Activated CD4-positive, alpha-beta T cell treated with anti-CD3 and anti-CD28 coated beads for 36 hours (primary cell): Measurements from ENCODE around the gene SERPINI2. TPM values are rescaled to one million over a fixed set of nuclear protein-coding genes. Genes with fewer than 3 reads are reported as not detected.
"Not testable (repeated sequence)": the region's sequence is repeated elsewhere in the genome, so short reads cannot be mapped to it uniquely, and the experiment has no call there.

Source experiments
- ATAC-seq: fragments of 200-7000 bp; cut with Tn5 transposase; one replicate; pipeline ENCODE4 v1.10.0; 2021; ENCODE audit warnings: mild to moderate bottlenecking, moderate library complexity
- CTCF ChIA-PET: fragments of 350-600 bp; sonication (Branson Sonifier 250); formaldehyde crosslinking; loops from one replicate; lab custom pipeline; 2021; ENCODE audit warnings: antibody characterized with exemption; lab: Charles Lee
- POLR2A ChIA-PET: fragments of 350-600 bp; sonication (Branson Sonifier 250); formaldehyde crosslinking; loops from one replicate; lab custom pipeline; 2021; ENCODE audit warnings: antibody characterized with exemption, inconsistent platforms; lab: Charles Lee
- DNase-seq: peaks from one replicate; pipeline ENCODE4 v3.0.0-alpha.2; 2020
- H3K27ac Mint-ChIP-seq: one replicate; pipeline ENCODE4 v1.8.0; 2021; ENCODE audit warnings: mixed read lengths
- H3K27me3 Mint-ChIP-seq: one replicate; pipeline ENCODE4 v1.8.0; 2021; ENCODE audit warnings: mixed read lengths
- H3K36me3 Mint-ChIP-seq: one replicate; pipeline ENCODE4 v1.8.0; 2021; ENCODE audit warnings: low read depth, mixed read lengths
- H3K4me1 Mint-ChIP-seq: one replicate; pipeline ENCODE4 v1.8.0; 2021; ENCODE audit warnings: mixed read lengths
- H3K4me3 Mint-ChIP-seq: one replicate; pipeline ENCODE4 v1.8.0; 2021; ENCODE audit warnings: mild to moderate bottlenecking, moderate library complexity, mixed read lengths
- H3K9me3 Mint-ChIP-seq: one replicate; pipeline ENCODE4 v1.8.0; 2021; ENCODE audit warnings: low read depth, mixed read lengths
- intact Hi-C, 2 experiments: fragments of 100-400 bp; cut with DNase I in 1 of 2; cut with micrococcal nuclease in 1 of 2; formaldehyde crosslinking; loops; one replicate each; pipeline versions ENCODE4 v1.14.2 to v1.15.1; 2022 to 2024; cut with DNase I, micrococcal nuclease
- total RNA-seq, 2 experiments: library from RNA; stranded (reverse); gene quantifications; one replicate each; pipeline ENCODE4 v1.2.3, GENCODE V29; 2021

The SERPINI2 gene
- total RNA-seq, 2 experiments from 2014 or later, result not detected

DNA sequence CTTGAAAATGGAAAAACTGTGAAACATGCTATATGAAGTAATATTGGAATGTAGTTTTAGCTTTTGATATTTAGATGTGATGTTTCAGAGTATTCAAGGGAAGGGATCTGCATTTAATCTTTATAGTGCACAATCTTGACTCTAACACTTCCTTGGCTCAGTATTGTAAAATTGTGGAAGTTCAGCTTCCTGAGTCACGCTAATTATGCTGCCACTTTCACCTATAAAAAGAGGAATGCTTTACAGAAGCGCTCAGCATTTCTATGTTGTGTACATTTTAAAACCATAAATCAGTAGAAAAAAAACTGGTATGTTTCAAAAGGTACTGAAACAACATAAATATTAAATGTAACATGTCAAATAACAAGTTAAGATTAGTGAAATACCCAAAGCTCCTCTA lies 32.6 kb downstream of the SERPINI2 start:
- H3K27ac Mint-ChIP-seq, result no peak overlapping the region
- H3K4me1 Mint-ChIP-seq, result no peaks in the 10 kb centered on the region
- H3K4me3 Mint-ChIP-seq, result no peak overlapping the region
- ATAC-seq, result no peak
- no peak for DNase-seq
- CTCF ChIA-PET, result no interaction called here
- POLR2A ChIA-PET, result no interaction called here
- H3K9me3 Mint-ChIP-seq, result no peaks in the 10 kb centered on the region
- peaks cover 4% of the 10 kb centered on the region for H3K27me3 Mint-ChIP-seq
- H3K36me3 Mint-ChIP-seq, result no peaks in the 10 kb centered on the region
- intact Hi-C loops, result no loop called here

GRCh38 chr3:167437428-167438139 lies 36.3 kb downstream of the SERPINI2 start:
- intact Hi-C loops, result no loop called here
- Mint-ChIP-seq H3K36me3 (no peaks in the 10 kb centered on the region), H3K27ac (no peak overlapping the region), H3K9me3 (no peaks in the 10 kb centered on the region), H3K27me3 (peaks cover 4% of the 10 kb centered on the region), H3K4me1 (no peaks in the 10 kb centered on the region), H3K4me3 (no peak overlapping the region)
- ATAC-seq, result no peak
- ChIA-PET CTCF (no interaction called here), POLR2A (no interaction called here)
- DNase-seq, result no peak

- CTCF ChIA-PET, POLR2A ChIA-PET, ATAC-seq, H3K27ac Mint-ChIP-seq, intact Hi-C loops, H3K9me3 Mint-ChIP-seq, H3K4me3 Mint-ChIP-seq, H3K4me1 Mint-ChIP-seq, H3K36me3 Mint-ChIP-seq, H3K27me3 Mint-ChIP-seq, DNase-seq: not testable (repeated sequence)
Measured at GRCh38 chr3:167426962-167427361, 46.9 kb downstream of the SERPINI2 start.

- ATAC-seq, H3K4me1 Mint-ChIP-seq, H3K9me3 Mint-ChIP-seq, POLR2A ChIA-PET, CTCF ChIA-PET, DNase-seq, intact Hi-C loops, H3K27ac Mint-ChIP-seq, H3K4me3 Mint-ChIP-seq, H3K36me3 Mint-ChIP-seq: not testable (repeated sequence)
- peaks cover 11% of the 10 kb centered on the region for H3K27me3 Mint-ChIP-seq
Measured at GRCh38 chr3:167422396-167422795, 51.4 kb downstream of the SERPINI2 start.

GRCh38 chr3:167409611-167410010 lies 64.2 kb downstream of the SERPINI2 start:
- POLR2A ChIA-PET, result no interaction called here
- H3K27ac Mint-ChIP-seq, result no peak overlapping the region
- no peaks in the 10 kb centered on the region for H3K27me3 Mint-ChIP-seq
- ATAC-seq (no peak), DNase-seq (no peak)
- H3K9me3 Mint-ChIP-seq, result no peaks in the 10 kb centered on the region
- no peaks in the 10 kb centered on the region for H3K36me3 Mint-ChIP-seq
- intact Hi-C loops, result loop anchor here in 1 of 2 experiments (10.0 kb wide), 1 partner anchor 635 kb away; no protein-coding TSS in a partner anchor
- CTCF ChIA-PET, result no interaction called here
- no peak overlapping the region for H3K4me3 Mint-ChIP-seq
- no peaks in the 10 kb centered on the region for H3K4me1 Mint-ChIP-seq

DNA sequence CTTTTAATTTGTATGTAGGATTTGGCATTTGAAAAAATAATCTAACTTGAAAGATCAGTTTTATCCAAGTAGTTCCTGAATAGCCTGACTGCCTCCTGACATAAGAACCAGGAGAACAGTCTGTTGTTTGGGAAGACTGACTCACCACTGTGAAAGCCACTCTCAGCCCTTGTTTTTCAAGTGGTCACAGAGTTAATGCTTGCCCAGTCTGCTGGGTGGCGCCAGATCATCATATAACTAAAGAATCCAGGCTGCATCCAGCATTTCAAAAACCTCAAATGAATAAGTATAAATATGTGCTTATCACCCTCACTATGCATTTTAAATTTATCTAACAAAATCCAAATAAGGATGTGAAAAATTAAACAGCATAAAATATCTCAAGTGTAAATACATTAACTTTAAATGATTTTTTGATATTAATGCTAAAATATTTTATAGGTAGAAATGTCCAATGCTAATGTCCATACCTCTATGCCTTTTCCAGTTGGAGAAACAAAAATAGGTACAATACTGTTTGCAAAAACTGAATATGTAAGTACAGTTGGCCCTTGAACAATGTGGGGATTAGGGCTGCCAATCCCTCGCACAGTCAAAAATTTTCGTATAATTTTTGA lies 66.9 kb downstream of the SERPINI2 start:
- Mint-ChIP-seq H3K27ac (no peak overlapping the region), H3K9me3 (no peaks in the 10 kb centered on the region), H3K4me3 (no peak overlapping the region), H3K36me3 (no peaks in the 10 kb centered on the region), H3K27me3 (no peaks in the 10 kb centered on the region), H3K4me1 (no peaks in the 10 kb centered on the region)
- CTCF ChIA-PET, result interaction anchor here (1.5 kb wide), 1 partner anchor 9 kb away, joined by 3 read pairs; no protein-coding TSS in a partner anchor
- POLR2A ChIA-PET, result no interaction called here
- peak; percentile 28 for DNase-seq
- ATAC-seq, result peak; percentile 57
- intact Hi-C loops, result loop anchor here (1.0 to 10.0 kb wide), 2 partner anchors 475 to 638 kb away; no protein-coding TSS in a partner anchor

GRCh38 chr3:167397826-167398225 lies 76.0 kb downstream of the SERPINI2 start:
- H3K9me3 Mint-ChIP-seq, result no peaks in the 10 kb centered on the region

DNA sequence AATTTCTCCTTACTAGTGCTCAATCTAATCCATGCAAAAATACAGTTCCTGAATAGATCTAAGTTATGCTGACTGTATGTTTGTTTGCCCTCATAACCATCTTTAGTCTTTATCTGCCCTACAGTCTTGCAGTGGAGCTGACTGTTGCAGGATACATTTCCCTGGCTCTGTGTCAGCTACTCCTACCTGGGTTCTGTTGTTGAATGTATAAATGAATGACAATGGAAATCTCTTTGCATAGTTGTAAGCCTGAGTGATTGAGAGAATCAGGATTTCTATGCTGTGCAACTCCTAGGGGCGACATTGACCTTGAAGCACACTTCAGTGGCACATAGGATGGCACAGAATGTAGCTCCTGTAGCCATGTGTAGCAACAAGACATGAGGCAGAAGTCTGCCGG lies 77.8 kb downstream of the SERPINI2 start:
- Mint-ChIP-seq H3K27ac (no peak overlapping the region), H3K9me3 (no peaks in the 10 kb centered on the region), H3K4me3 (no peak overlapping the region), H3K4me1 (no peaks in the 10 kb centered on the region), H3K27me3 (peaks cover 8% of the 10 kb centered on the region), H3K36me3 (no peaks in the 10 kb centered on the region)
- ATAC-seq (no peak), DNase-seq (no peak)
- ChIA-PET CTCF (interaction anchor here (1.3 to 1.4 kb wide), 2 partner anchors 15 to 16 kb away, joined by 3 to 6 read pairs; partner anchors contain the start of gene ZBBX), POLR2A (no interaction called here)
- intact Hi-C loops, result no loop called here

More at GRCh38 chr3:167397826-167398225, 76.0 kb downstream of the SERPINI2 start:
- Mint-ChIP-seq H3K4me3 (no peak overlapping the region), H3K4me1 (no peaks in the 10 kb centered on the region), H3K27me3 (peaks cover 8% of the 10 kb centered on the region), H3K36me3 (no peaks in the 10 kb centered on the region), H3K27ac (no peak overlapping the region)
- ATAC-seq (no peak), DNase-seq (no peak)
- intact Hi-C loops, result no loop called here
- ChIA-PET POLR2A (interaction anchor here (0.5 kb wide), 1 partner anchor 111 kb away, joined by 3 read pairs; no protein-coding TSS in a partner anchor), CTCF (interaction anchor here (0.8 to 1.2 kb wide), 2 partner anchors 8 to 291 kb away, joined by 3 read pairs; no protein-coding TSS in a partner anchor)

GRCh38 chr3:167394003-167394402 lies 79.8 kb downstream of the SERPINI2 start:
- Mint-ChIP-seq H3K27ac (no peak overlapping the region), H3K4me3 (no peak overlapping the region), H3K4me1 (no peaks in the 10 kb centered on the region), H3K9me3 (no peaks in the 10 kb centered on the region), H3K36me3 (no peaks in the 10 kb centered on the region), H3K27me3 (peaks cover 6% of the 10 kb centered on the region)
- intact Hi-C loops, result no loop called here
- DNase-seq (no peak), ATAC-seq (no peak)
- ChIA-PET POLR2A (interaction anchor here (0.7 kb wide), 1 partner anchor 208 kb away, joined by 3 read pairs; no protein-coding TSS in a partner anchor), CTCF (interaction anchor here (1.5 kb wide), 1 partner anchor 291 kb away, joined by 3 read pairs; no protein-coding TSS in a partner anchor)

Other genes starting within 250 kb of the SERPINI2 start
- gene ZBBX, start 93.7 kb downstream of the SERPINI2 start, total RNA-seq, result not detected
- not detected for gene WDR49, start 179.9 kb upstream of the SERPINI2 start, total RNA-seq